ENCODE data around the gene ADAMTS17. TPM values are rescaled to one million over a fixed set of nuclear protein-coding genes. Genes with fewer than 3 reads are reported as not detected.

The ADAMTS17 gene
- total RNA-seq, 1 experiment from 2014 or later: 0.15 TPM

DNA sequence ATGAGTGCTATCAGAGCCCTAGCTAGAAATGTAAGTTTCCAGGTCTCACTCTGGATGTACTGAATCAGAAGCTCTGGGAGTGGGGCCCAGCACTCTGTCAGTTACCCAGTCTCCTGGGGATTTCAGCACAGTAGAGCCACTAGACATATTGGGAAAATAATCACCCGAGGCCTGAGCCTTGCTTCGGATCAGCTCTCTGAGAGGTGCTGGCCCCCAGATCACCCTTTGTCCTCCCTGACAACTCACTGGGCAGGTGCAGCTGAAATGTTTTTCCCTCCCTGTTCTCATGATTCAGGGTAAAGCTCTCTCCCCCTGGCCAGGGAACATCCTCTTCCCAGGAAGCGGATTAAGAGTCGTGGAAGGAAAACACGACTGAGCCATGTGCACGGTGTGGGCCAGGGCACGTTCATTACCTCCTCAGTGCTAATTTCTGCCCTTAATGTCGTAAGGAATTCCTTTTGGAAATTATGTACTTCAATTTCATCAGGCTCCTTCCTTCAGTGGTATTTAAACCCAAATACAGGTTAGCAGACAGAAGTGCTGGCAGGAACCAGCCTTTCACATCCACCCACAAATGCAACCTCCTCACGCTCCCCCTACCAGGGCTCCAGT is 311.8 kb downstream of the ADAMTS17 start:
- POLR2A ChIA-PET (ENCODE audit: low non-redundant PET): no interaction called here
- no TSS peak for BruUV-seq (replicated peaks)
- TF ChIP-seq EZH2 (IDR thresholded peaks at IDR 0.05; ENCODE audit: borderline replicate concordance, low read depth, low read length, poor library complexity, severe bottlenecking): no peak
- TF ChIP-seq, protein P1, sequence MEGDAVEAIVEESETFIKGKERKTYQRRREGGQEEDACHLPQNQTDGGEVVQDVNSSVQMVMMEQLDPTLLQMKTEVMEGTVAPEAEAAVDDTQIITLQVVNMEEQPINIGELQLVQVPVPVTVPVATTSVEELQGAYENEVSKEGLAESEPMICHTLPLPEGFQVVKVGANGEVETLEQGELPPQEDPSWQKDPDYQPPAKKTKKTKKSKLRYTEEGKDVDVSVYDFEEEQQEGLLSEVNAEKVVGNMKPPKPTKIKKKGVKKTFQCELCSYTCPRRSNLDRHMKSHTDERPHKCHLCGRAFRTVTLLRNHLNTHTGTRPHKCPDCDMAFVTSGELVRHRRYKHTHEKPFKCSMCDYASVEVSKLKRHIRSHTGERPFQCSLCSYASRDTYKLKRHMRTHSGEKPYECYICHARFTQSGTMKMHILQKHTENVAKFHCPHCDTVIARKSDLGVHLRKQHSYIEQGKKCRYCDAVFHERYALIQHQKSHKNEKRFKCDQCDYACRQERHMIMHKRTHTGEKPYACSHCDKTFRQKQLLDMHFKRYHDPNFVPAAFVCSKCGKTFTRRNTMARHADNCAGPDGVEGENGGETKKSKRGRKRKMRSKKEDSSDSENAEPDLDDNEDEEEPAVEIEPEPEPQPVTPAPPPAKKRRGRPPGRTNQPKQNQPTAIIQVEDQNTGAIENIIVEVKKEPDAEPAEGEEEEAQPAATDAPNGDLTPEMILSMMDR (conservative IDR thresholded peaks at IDR 0.05; ENCODE audit: low read depth, low read length): no peak
- intact Hi-C loops (cut with micrococcal nuclease; ENCODE audit: unreplicated experiment): no loop called here
- DNase-seq (ENCODE audit: low spot score): no peak
- Histone ChIP-seq H3K27ac (ENCODE audit: low read depth, low read length, poor library complexity, severe bottlenecking) (no peak overlapping the region), H3K4me3 (ENCODE audit: low read depth, low read length, poor library complexity, severe bottlenecking) (no peak overlapping the region), H3K9me3 (ENCODE audit: low read depth, low read length, poor library complexity, severe bottlenecking) (peaks cover 7% of the 10 kb centered on the region), H3K4me1 (ENCODE audit: insufficient read depth, low read length, poor library complexity, severe bottlenecking) (no peaks in the 10 kb centered on the region), H3K36me3 (ENCODE audit: insufficient read depth, low read length, poor library complexity, severe bottlenecking) (no peaks in the 10 kb centered on the region), H3K27me3 (replicated peaks; ENCODE audit: insufficient read depth, low read depth, low read length, poor library complexity) (no peaks in the 10 kb centered on the region)
- CTCF ChIA-PET: no interaction called here

GRCh38 chr15:100029045-100029444 is 312.7 kb downstream of the ADAMTS17 start:
- no peak for TF ChIP-seq EZH2 (IDR thresholded peaks at IDR 0.05; ENCODE audit: borderline replicate concordance, low read depth, low read length, poor library complexity, severe bottlenecking)
- TF ChIP-seq, protein P1 (conservative IDR thresholded peaks at IDR 0.05; ENCODE audit: low read depth, low read length): no peak
- Histone ChIP-seq H3K9me3 (ENCODE audit: low read depth, low read length, poor library complexity, severe bottlenecking) (peaks cover 7% of the 10 kb centered on the region), H3K4me1 (ENCODE audit: insufficient read depth, low read length, poor library complexity, severe bottlenecking) (no peaks in the 10 kb centered on the region), H3K27ac (ENCODE audit: low read depth, low read length, poor library complexity, severe bottlenecking) (no peak overlapping the region), H3K36me3 (ENCODE audit: insufficient read depth, low read length, poor library complexity, severe bottlenecking) (no peaks in the 10 kb centered on the region), H3K27me3 (replicated peaks; ENCODE audit: insufficient read depth, low read depth, low read length, poor library complexity) (no peaks in the 10 kb centered on the region), H3K4me3 (ENCODE audit: low read depth, low read length, poor library complexity, severe bottlenecking) (no peak overlapping the region)
- ChIA-PET CTCF (no interaction called here), POLR2A (ENCODE audit: low non-redundant PET) (no interaction called here)
- no peak for DNase-seq (ENCODE audit: low spot score)
- intact Hi-C loops (cut with micrococcal nuclease; ENCODE audit: unreplicated experiment): no loop called here
- BruUV-seq (replicated peaks): no TSS peak

- H3K27me3 ChIP-seq (replicated peaks; ENCODE audit: insufficient read depth, low read depth, low read length, poor library complexity): no peaks in the 10 kb centered on the region
- H3K36me3 ChIP-seq (ENCODE audit: insufficient read depth, low read length, poor library complexity, severe bottlenecking): no peaks in the 10 kb centered on the region
- H3K9me3 ChIP-seq (ENCODE audit: low read depth, low read length, poor library complexity, severe bottlenecking): peaks cover 7% of the 10 kb centered on the region
- ChIA-PET CTCF (no interaction called here), POLR2A (ENCODE audit: low non-redundant PET) (no interaction called here)
- TF ChIP-seq, protein P1 (conservative IDR thresholded peaks at IDR 0.05; ENCODE audit: low read depth, low read length): no peak
- no peak for TF ChIP-seq EZH2 (IDR thresholded peaks at IDR 0.05; ENCODE audit: borderline replicate concordance, low read depth, low read length, poor library complexity, severe bottlenecking)
- no peaks in the 10 kb centered on the region for H3K4me1 ChIP-seq (ENCODE audit: insufficient read depth, low read length, poor library complexity, severe bottlenecking)
- H3K4me3 ChIP-seq (ENCODE audit: low read depth, low read length, poor library complexity, severe bottlenecking): no peak overlapping the region
- BruUV-seq (replicated peaks): no TSS peak
- H3K27ac ChIP-seq (ENCODE audit: low read depth, low read length, poor library complexity, severe bottlenecking): no peak overlapping the region
- no peak for DNase-seq (ENCODE audit: low spot score)
- intact Hi-C loops (cut with micrococcal nuclease; ENCODE audit: unreplicated experiment): no loop called here
Measured at GRCh38 chr15:100026041-100026440, 315.7 kb downstream of the ADAMTS17 start.
